Astrocyte (in vitro differentiated cells and primary cell): ENCODE data around the gene SLC25A10.

ENCODE experiments used
- CTCF ChIP-seq: IDR thresholded peaks from 2 replicates; pipeline ENCODE4 v1.5.1; 2011; ENCODE audit warnings: low read depth, mild to moderate bottlenecking, inconsistent platforms, low read length, moderate library complexity; ENCODE audit not compliant: insufficient read depth
- EZH2 ChIP-seq: IDR thresholded peaks from 2 replicates; pipeline ENCODE4 v1.6.1; 2012; ENCODE audit warnings: mild to moderate bottlenecking, low read length, inconsistent platforms; ENCODE audit not compliant: insufficient read depth

GRCh38 chr17:81708739-81709185 lies 3.3 kb upstream of the SLC25A10 start:
- TF ChIP-seq CTCF (no peak), EZH2 (no peak)
